Measurements from ENCODE around the gene COL15A1. TPM values are rescaled to one million over a fixed set of nuclear protein-coding genes. Genes with fewer than 3 reads are reported as not detected.
A peak's percentile ranks its signal among the peaks of the same experiment; 100 is the strongest.

Gene COL15A1
- total RNA-seq, 2 donors from 2014 or later, result 0.11 to 0.82 TPM

GRCh38 chr9:98944734-98945074 is 997 bp downstream of the COL15A1 start:
- no peaks in the 10 kb centered on the region for H3K4me1 Mint-ChIP-seq
- peaks cover 56% of the 10 kb centered on the region for H3K27me3 Mint-ChIP-seq
- ATAC-seq (replicated peaks), result no peak
- H3K4me3 Mint-ChIP-seq, result peak overlapping the region; percentile 33
- no peaks in the 10 kb centered on the region for H3K9me3 Mint-ChIP-seq
- no peaks in the 10 kb centered on the region for H3K36me3 Mint-ChIP-seq (ENCODE audit: low read depth)
- H3K27ac Mint-ChIP-seq, result no peak overlapping the region

GRCh38 chr9:98949565-98949964 is 5.9 kb downstream of the COL15A1 start:
- H3K4me3 Mint-ChIP-seq, result no peak overlapping the region
- H3K9me3 Mint-ChIP-seq, result no peaks in the 10 kb centered on the region
- H3K27me3 Mint-ChIP-seq, result peaks cover 38% of the 10 kb centered on the region
- H3K27ac Mint-ChIP-seq, result no peak overlapping the region
- no peak for ATAC-seq (replicated peaks)
- H3K36me3 Mint-ChIP-seq (ENCODE audit: low read depth), result no peaks in the 10 kb centered on the region
- H3K4me1 Mint-ChIP-seq, result no peaks in the 10 kb centered on the region

- Mint-ChIP-seq H3K27me3 (peaks cover 32% of the 10 kb centered on the region), H3K27ac (no peak overlapping the region), H3K4me1 (no peaks in the 10 kb centered on the region), H3K4me3 (no peak overlapping the region), H3K36me3 (ENCODE audit: low read depth) (no peaks in the 10 kb centered on the region), H3K9me3 (no peaks in the 10 kb centered on the region)
- ATAC-seq (replicated peaks), result no peak
Measured at GRCh38 chr9:98950262-98950661, 6.6 kb downstream of the COL15A1 start.

- no peaks in the 10 kb centered on the region for H3K4me1 Mint-ChIP-seq
- H3K27me3 Mint-ChIP-seq, result peaks cover 20% of the 10 kb centered on the region
- H3K27ac Mint-ChIP-seq, result no peak overlapping the region
- no peak for ATAC-seq (replicated peaks)
- no peak overlapping the region for H3K4me3 Mint-ChIP-seq
- no peaks in the 10 kb centered on the region for H3K9me3 Mint-ChIP-seq
- no peaks in the 10 kb centered on the region for H3K36me3 Mint-ChIP-seq (ENCODE audit: low read depth)
Measured at GRCh38 chr9:98951967-98952366, 8.3 kb downstream of the COL15A1 start.

- no peak overlapping the region for H3K4me3 Mint-ChIP-seq
- H3K27ac Mint-ChIP-seq, result no peak overlapping the region
- no peaks in the 10 kb centered on the region for H3K9me3 Mint-ChIP-seq
- ATAC-seq (replicated peaks), result no peak
- peaks cover 25% of the 10 kb centered on the region for H3K27me3 Mint-ChIP-seq
- no peaks in the 10 kb centered on the region for H3K36me3 Mint-ChIP-seq (ENCODE audit: low read depth)
- no peaks in the 10 kb centered on the region for H3K4me1 Mint-ChIP-seq
Measured at GRCh38 chr9:98953581-98954243, 10.0 kb downstream of the COL15A1 start.

- no peak overlapping the region for H3K27ac Mint-ChIP-seq
- no peaks in the 10 kb centered on the region for H3K4me1 Mint-ChIP-seq
- no peaks in the 10 kb centered on the region for H3K36me3 Mint-ChIP-seq (ENCODE audit: low read depth)
- no peak for ATAC-seq (replicated peaks)
- H3K4me3 Mint-ChIP-seq, result no peak overlapping the region
- no peaks in the 10 kb centered on the region for H3K9me3 Mint-ChIP-seq
- peaks cover 25% of the 10 kb centered on the region for H3K27me3 Mint-ChIP-seq
Measured at GRCh38 chr9:98954244-98954610, 10.5 kb downstream of the COL15A1 start.

- H3K36me3 Mint-ChIP-seq (ENCODE audit: low read depth), result no peaks in the 10 kb centered on the region
- H3K4me1 Mint-ChIP-seq, result no peaks in the 10 kb centered on the region
- ATAC-seq (replicated peaks), result no peak
- no peaks in the 10 kb centered on the region for H3K9me3 Mint-ChIP-seq
- H3K27me3 Mint-ChIP-seq, result peaks cover 32% of the 10 kb centered on the region
- no peak overlapping the region for H3K4me3 Mint-ChIP-seq
- H3K27ac Mint-ChIP-seq, result no peak overlapping the region
Measured at GRCh38 chr9:98955259-98955658, 11.6 kb downstream of the COL15A1 start.

- Mint-ChIP-seq H3K4me3 (no peak overlapping the region), H3K27ac (no peak overlapping the region), H3K9me3 (no peaks in the 10 kb centered on the region), H3K36me3 (ENCODE audit: low read depth) (no peaks in the 10 kb centered on the region), H3K27me3 (peaks cover 35% of the 10 kb centered on the region), H3K4me1 (no peaks in the 10 kb centered on the region)
- ATAC-seq (replicated peaks), result no peak
Measured at GRCh38 chr9:98957826-98958225, 14.1 kb downstream of the COL15A1 start.

GRCh38 chr9:98958271-98958984 is 14.7 kb downstream of the COL15A1 start:
- Mint-ChIP-seq H3K4me3 (no peak overlapping the region), H3K27me3 (peaks cover 29% of the 10 kb centered on the region), H3K36me3 (ENCODE audit: low read depth) (no peaks in the 10 kb centered on the region), H3K27ac (no peak overlapping the region), H3K4me1 (no peaks in the 10 kb centered on the region), H3K9me3 (no peaks in the 10 kb centered on the region)
- no peak for ATAC-seq (replicated peaks)

GRCh38 chr9:98960409-98960808 is 16.7 kb downstream of the COL15A1 start:
- Mint-ChIP-seq H3K27ac (no peak overlapping the region), H3K36me3 (ENCODE audit: low read depth) (no peaks in the 10 kb centered on the region), H3K9me3 (no peaks in the 10 kb centered on the region), H3K4me3 (no peak overlapping the region), H3K4me1 (no peaks in the 10 kb centered on the region), H3K27me3 (peaks cover 23% of the 10 kb centered on the region)
- no peak for ATAC-seq (replicated peaks)

- no peak overlapping the region for H3K4me3 Mint-ChIP-seq
- H3K4me1 Mint-ChIP-seq, result no peaks in the 10 kb centered on the region
- no peaks in the 10 kb centered on the region for H3K36me3 Mint-ChIP-seq (ENCODE audit: low read depth)
- ATAC-seq (replicated peaks), result no peak
- peaks cover 23% of the 10 kb centered on the region for H3K27me3 Mint-ChIP-seq
- H3K27ac Mint-ChIP-seq, result no peak overlapping the region
- no peaks in the 10 kb centered on the region for H3K9me3 Mint-ChIP-seq
Measured at GRCh38 chr9:98961513-98962180, 17.9 kb downstream of the COL15A1 start.

GRCh38 chr9:98962181-98962560 is 18.5 kb downstream of the COL15A1 start:
- peaks cover 23% of the 10 kb centered on the region for H3K27me3 Mint-ChIP-seq
- no peak overlapping the region for H3K27ac Mint-ChIP-seq
- H3K36me3 Mint-ChIP-seq (ENCODE audit: low read depth), result no peaks in the 10 kb centered on the region
- no peak for ATAC-seq (replicated peaks)
- no peaks in the 10 kb centered on the region for H3K4me1 Mint-ChIP-seq
- no peak overlapping the region for H3K4me3 Mint-ChIP-seq
- no peaks in the 10 kb centered on the region for H3K9me3 Mint-ChIP-seq

GRCh38 chr9:98962861-98963260 is 19.2 kb downstream of the COL15A1 start:
- no peak for ATAC-seq (replicated peaks)
- Mint-ChIP-seq H3K9me3 (no peaks in the 10 kb centered on the region), H3K27ac (no peak overlapping the region), H3K27me3 (peaks cover 23% of the 10 kb centered on the region), H3K4me3 (no peak overlapping the region), H3K4me1 (no peaks in the 10 kb centered on the region), H3K36me3 (ENCODE audit: low read depth) (no peaks in the 10 kb centered on the region)

- Mint-ChIP-seq H3K27me3 (peaks cover 16% of the 10 kb centered on the region), H3K9me3 (no peaks in the 10 kb centered on the region), H3K4me1 (no peaks in the 10 kb centered on the region), H3K27ac (no peak overlapping the region), H3K36me3 (ENCODE audit: low read depth) (no peaks in the 10 kb centered on the region), H3K4me3 (no peak overlapping the region)
- ATAC-seq (replicated peaks), result no peak
Measured at GRCh38 chr9:98964201-98964600, 20.5 kb downstream of the COL15A1 start.

- Mint-ChIP-seq H3K36me3 (ENCODE audit: low read depth) (no peaks in the 10 kb centered on the region), H3K4me3 (no peak overlapping the region), H3K4me1 (no peaks in the 10 kb centered on the region), H3K9me3 (no peaks in the 10 kb centered on the region), H3K27ac (no peak overlapping the region), H3K27me3 (peaks cover 10% of the 10 kb centered on the region)
- no peak for ATAC-seq (replicated peaks)
Measured at GRCh38 chr9:98964911-98965336, 21.2 kb downstream of the COL15A1 start.
